Stimulated activated CD4-positive, alpha-beta T cell treated with anti-CD3 and anti-CD28 coated beads, Interleukin-12 subunit alpha, Interleukin-12 subunit beta, amount 100 ng/mL, for 48 hours (primary cell): ENCODE data around the gene ABCG8.

ENCODE experiments used
- DNase-seq, 3 donors: peaks; one replicate each; pipeline ENCODE4 v3.0.0-alpha.2; 2020; ENCODE audit warnings: low read depth in 2 of 3, low spot score in 1 of 3

Gene ABCG8

GRCh38 chr2:43825841-43826240, 12.9 kb upstream of the ABCG8 start:
- no peak for DNase-seq

- no peak for DNase-seq
These were observed 12.2 kb upstream of the ABCG8 start for GRCh38 chr2:43826305-43827250.

GRCh38 chr2:43831543-43832294, 7.1 kb upstream of the ABCG8 start:
- no peak for DNase-seq

GRCh38 chr2:43832457-43832856, 6.3 kb upstream of the ABCG8 start:
- DNase-seq: no peak

GRCh38 chr2:43837033-43837432, 1.7 kb upstream of the ABCG8 start:
- no peak for DNase-seq

GRCh38 chr2:43837831-43838559, 776 bp upstream of the ABCG8 start:
- no peak for DNase-seq

GRCh38 chr2:43839776-43840564, 1.2 kb downstream of the ABCG8 start:
- no peak for DNase-seq

GRCh38 chr2:43840965-43841364, 2.2 kb downstream of the ABCG8 start:
- no peak for DNase-seq

GRCh38 chr2:43841949-43842865, 3.4 kb downstream of the ABCG8 start:
- DNase-seq: no peak

- DNase-seq: no peak
These were observed 4.1 kb downstream of the ABCG8 start for GRCh38 chr2:43842866-43843226.

- no peak for DNase-seq
These were observed 6.4 kb downstream of the ABCG8 start for GRCh38 chr2:43845181-43845580.

GRCh38 chr2:43846140-43846793, 7.5 kb downstream of the ABCG8 start:
- no peak for DNase-seq

- DNase-seq: no peak
These were observed 9.4 kb downstream of the ABCG8 start for GRCh38 chr2:43848214-43848613.

- DNase-seq: no peak
These were observed 12.5 kb downstream of the ABCG8 start for GRCh38 chr2:43851011-43851980.

- DNase-seq: no peak
These were observed 13.5 kb downstream of the ABCG8 start for GRCh38 chr2:43852196-43852730.

GRCh38 chr2:43853141-43854081, 14.6 kb downstream of the ABCG8 start:
- no peak for DNase-seq

- no peak for DNase-seq
These were observed 15.9 kb downstream of the ABCG8 start for GRCh38 chr2:43854671-43855070.
